Parathyroid adenoma (tissue), 2 donors: Measurements from ENCODE around the gene POSTN.
A peak's percentile ranks its signal among the peaks of the same experiment; 100 is the strongest.

ENCODE experiments used
- H2AFZ ChIP-seq: fragments of 300-600 bp; sonication (generic); one replicate; pipeline ENCODE4 v1.7.0; 2017; ENCODE audit warnings: antibody characterized with exemption, mild to moderate bottlenecking
- H3K27ac ChIP-seq: fragments of 300-600 bp; sonication (generic); one replicate; pipeline ENCODE4 v1.7.0; 2017
- H3K27me3 ChIP-seq: fragments of 300-600 bp; sonication (generic); one replicate; pipeline ENCODE4 v1.7.0; 2017; ENCODE audit warnings: low read length; ENCODE audit not compliant: control insufficient read depth, insufficient read depth
- H3K36me3 ChIP-seq: fragments of 300-600 bp; sonication (generic); one replicate; pipeline ENCODE4 v1.7.0; 2017; ENCODE audit warnings: low read length; ENCODE audit not compliant: control insufficient read depth, insufficient read depth
- H3K4me1 ChIP-seq: fragments of 300-600 bp; sonication (generic); one replicate; pipeline ENCODE4 v1.7.0; 2017; ENCODE audit warnings: control low read depth
- H3K4me2 ChIP-seq: fragments of 300-600 bp; sonication (generic); one replicate; pipeline ENCODE4 v1.7.0; 2017; ENCODE audit warnings: low read length
- H3K4me3 ChIP-seq: fragments of 300-600 bp; sonication (generic); one replicate; pipeline ENCODE4 v1.7.0; 2017; ENCODE audit warnings: low read depth, low read length
- H3K79me2 ChIP-seq: fragments of 300-600 bp; sonication (generic); one replicate; pipeline ENCODE4 v1.7.0; 2017; ENCODE audit warnings: control low read depth
- H3K9ac ChIP-seq: fragments of 300-600 bp; sonication (generic); one replicate; pipeline ENCODE4 v1.7.0; 2017; ENCODE audit warnings: mild to moderate bottlenecking
- H3K9me3 ChIP-seq: fragments of 300-600 bp; sonication (generic); one replicate; pipeline ENCODE4 v1.7.0; 2017; ENCODE audit warnings: low read length; ENCODE audit not compliant: control insufficient read depth
- CTCF ChIP-seq: fragments of 300-600 bp; sonication (generic); IDR thresholded peaks from one replicate; pipeline ENCODE4 v1.7.0; 2017; ENCODE audit warnings: antibody characterized with exemption, mild to moderate bottlenecking
- donor health status: primary hyperparathyroidism.

Gene POSTN

GRCh38 chr13:37613236-37613635 lies 14.7 kb upstream of the POSTN start:
- no peak overlapping the region for H3K4me2 ChIP-seq
- H3K27ac ChIP-seq = no peak overlapping the region
- H3K4me1 ChIP-seq = no peaks in the 10 kb centered on the region
- no peaks in the 10 kb centered on the region for H3K36me3 ChIP-seq
- no peak overlapping the region for H2AFZ ChIP-seq
- no peak for TF ChIP-seq CTCF
- no peak overlapping the region for H3K4me3 ChIP-seq
- no peaks in the 10 kb centered on the region for H3K27me3 ChIP-seq
- no peak overlapping the region for H3K9ac ChIP-seq
- H3K79me2 ChIP-seq = no peaks in the 10 kb centered on the region
- H3K9me3 ChIP-seq = no peaks in the 10 kb centered on the region

GRCh38 chr13:37608750-37609339 lies 10.3 kb upstream of the POSTN start:
- Histone ChIP-seq H3K27me3 (no peaks in the 10 kb centered on the region), H3K9ac (no peak overlapping the region), H3K79me2 (no peaks in the 10 kb centered on the region), H2AFZ (no peak overlapping the region), H3K4me1 (no peaks in the 10 kb centered on the region), H3K4me3 (no peak overlapping the region), H3K36me3 (no peaks in the 10 kb centered on the region), H3K27ac (no peak overlapping the region), H3K4me2 (no peak overlapping the region), H3K9me3 (no peaks in the 10 kb centered on the region)
- TF ChIP-seq CTCF = no peak

GRCh38 chr13:37602733-37603381 lies 4.3 kb upstream of the POSTN start:
- peak; percentile 26 for TF ChIP-seq CTCF
- Histone ChIP-seq H3K9ac (no peak overlapping the region), H3K36me3 (no peaks in the 10 kb centered on the region), H3K27ac (no peak overlapping the region), H3K4me1 (no peaks in the 10 kb centered on the region), H3K27me3 (no peaks in the 10 kb centered on the region), H3K79me2 (no peaks in the 10 kb centered on the region), H3K4me3 (no peak overlapping the region), H3K4me2 (no peak overlapping the region), H3K9me3 (no peaks in the 10 kb centered on the region), H2AFZ (no peak overlapping the region)

GRCh38 chr13:37601648-37602440 lies 3.3 kb upstream of the POSTN start:
- TF ChIP-seq CTCF = no peak

More at GRCh38 chr13:37601648-37602440, 3.3 kb upstream of the POSTN start:
- Histone ChIP-seq H3K27ac (no peak overlapping the region), H3K4me2 (no peak overlapping the region), H3K9me3 (no peaks in the 10 kb centered on the region), H3K79me2 (no peaks in the 10 kb centered on the region), H3K4me3 (no peak overlapping the region), H3K4me1 (no peaks in the 10 kb centered on the region), H3K36me3 (no peaks in the 10 kb centered on the region), H3K27me3 (no peaks in the 10 kb centered on the region), H3K9ac (no peak overlapping the region), H2AFZ (no peak overlapping the region)
